HepG2 (cell line): ENCODE results near the gene SSR2. TPM values are rescaled to one million over a fixed set of nuclear protein-coding genes. Genes with fewer than 3 reads are reported as not detected.

ENCODE experiments used
- ATAC-seq: fragments of 200-7000 bp; cut with Tn5 transposase; 3 replicates; pipeline ENCODE4 v1.9.1; 2020; ENCODE audit warnings: mild to moderate bottlenecking, moderate library complexity
- BruUV-seq: library from RNA; stranded (reverse); fragments of 400-500 nt; replicated peaks from 2 replicates; lab custom pipeline; 2021; lab: Mats Ljungman, UMichigan
- CTCF ChIA-PET: fragments of 300-600 bp; formaldehyde crosslinking; extraction: SDS; loops from one replicate; lab custom pipeline; 2021; ENCODE audit warnings: low total read pairs, inconsistent platforms, low intra/inter-chr PET ratio; lab: Yijun Ruan, JAX
- POLR2A ChIA-PET: fragments of 350-600 bp; sonication (Branson Sonifier 250); formaldehyde crosslinking; loops from one replicate; lab custom pipeline; 2020; ENCODE audit warnings: antibody characterized with exemption, inconsistent platforms; lab: Yijun Ruan, JAX
- DNase-seq: peaks from one replicate; pipeline ENCODE4 v3.0.0-alpha.2; 2015; ENCODE audit warnings: low spot score
- FAIRE-seq: peaks from 3 replicates; lab custom pipeline; 2011; peaks lifted over from hg19 to GRCh38; lab: Jason Lieb, UNC
- H2AFZ ChIP-seq: one replicate; pipeline ENCODE4 v1.6.1; 2011; ENCODE audit warnings: low read length, inconsistent platforms
- H3K27ac ChIP-seq: fragments of 300-600 bp; 3 replicates; pipeline ENCODE4 v1.8.0; 2011; ENCODE audit warnings: mixed run types, mild to moderate bottlenecking, mixed read lengths, low read length, inconsistent platforms; ENCODE audit not compliant: insufficient read depth; ENCODE audit errors: extremely low read length
- H3K27me3 ChIP-seq, 2 experiments: fragments of 200-600 bp in 1 of 2; 2 replicates in 1 of 2; 3 replicates in 1 of 2; pipeline versions ENCODE4 v1.6.0 to v1.8.0; 2011; ENCODE audit warnings: low read length in 2 of 2, mild to moderate bottlenecking in 2 of 2, moderate library complexity in 2 of 2, inconsistent platforms in 1 of 2; ENCODE audit not compliant: insufficient read depth in 2 of 2, control insufficient read depth in 1 of 2
- H3K36me3 ChIP-seq, 2 experiments: fragments of 200-600 bp in 1 of 2; replicated peaks in 1 of 2; 2 replicates in 1 of 2; 3 replicates in 1 of 2; pipeline versions ENCODE4 v1.5.1 to v1.8.0; 2011; ENCODE audit warnings: low read length in 2 of 2, inconsistent platforms in 1 of 2; ENCODE audit not compliant: insufficient read depth in 2 of 2, control insufficient read depth in 1 of 2
- H3K4me1 ChIP-seq: 2 replicates; pipeline ENCODE4 v1.5.1; 2012; ENCODE audit warnings: low read length, inconsistent platforms; ENCODE audit not compliant: insufficient read depth
- H3K4me2 ChIP-seq: 2 replicates; pipeline ENCODE4 v1.6.0; 2011; ENCODE audit warnings: low read depth, low read length, inconsistent platforms
- H3K4me3 ChIP-seq, 3 experiments: fragments of 200-600 bp in 1 of 3; sonication (generic), shearing (Covaris generic) in 1 of 3; replicated peaks in 1 of 3; 2 replicates each; pipeline ENCODE4 v1.5.1; 2011 to 2016; ENCODE audit warnings: low read length in 3 of 3, inconsistent platforms in 2 of 3, low read depth in 2 of 3, mild to moderate bottlenecking in 2 of 3, control low read depth in 1 of 3, mixed read lengths in 1 of 3; ENCODE audit not compliant: insufficient read depth in 1 of 3
- H3K79me2 ChIP-seq: one replicate; pipeline ENCODE4 v1.6.1; 2011; ENCODE audit warnings: low read length, inconsistent platforms; ENCODE audit not compliant: insufficient read depth
- H3K9ac ChIP-seq: 2 replicates; pipeline ENCODE4 v1.6.0; 2011; ENCODE audit warnings: mild to moderate bottlenecking, low read depth, low read length, inconsistent platforms; ENCODE audit not compliant: insufficient read depth
- H3K9me3 ChIP-seq: 2 replicates; pipeline ENCODE4 v1.5.1; 2012; ENCODE audit warnings: mild to moderate bottlenecking, low read length
- H4K20me1 ChIP-seq: 2 replicates; pipeline ENCODE4 v1.6.0; 2011; ENCODE audit warnings: inconsistent platforms, mild to moderate bottlenecking, low read length, moderate library complexity; ENCODE audit not compliant: insufficient read depth
- ARID2 ChIP-seq: sonication (generic); formaldehyde crosslinking; IDR thresholded peaks from 2 replicates; pipeline ENCODE4 v1.8.1; 2022; ENCODE audit warnings: mild to moderate bottlenecking, missing genetic modification reagents, borderline replicate concordance
- BORCS8-MEF2B ChIP-seq: sonication (generic); formaldehyde crosslinking; IDR thresholded peaks from 2 replicates; pipeline ENCODE4 v1.8.0; 2022; ENCODE audit warnings: mild to moderate bottlenecking, missing genetic modification reagents
- CHD4 ChIP-seq: fragments of 200-600 bp; sonication (generic); IDR thresholded peaks from 2 replicates; pipeline ENCODE4 v1.7.0; 2017; ENCODE audit warnings: mild to moderate bottlenecking, low read length, borderline replicate concordance
- EP300 ChIP-seq, 3 experiments: sonication (generic) in 1 of 3; formaldehyde crosslinking in 1 of 3; IDR thresholded peaks; 2 replicates each; pipeline versions ENCODE4 v1.5.1 to v1.6.1; 2011 to 2020; ENCODE audit warnings: low read depth in 2 of 3, low read length in 2 of 3, borderline replicate concordance in 1 of 3, improper control_type of control experiment in 1 of 3, mild to moderate bottlenecking in 1 of 3, missing genetic modification reagents in 1 of 3, moderate library complexity in 1 of 3
- FOSL2 ChIP-seq: sonication (generic); formaldehyde crosslinking; IDR thresholded peaks from 2 replicates; pipeline ENCODE4 v1.4.0; 2020; ENCODE audit warnings: missing genetic modification reagents
- KLF6 ChIP-seq: IDR thresholded peaks from 2 replicates; pipeline ENCODE4 v1.8.0; 2016; ENCODE audit warnings: missing biosample characterization, missing genetic modification reagents
- MAX ChIP-seq: IDR thresholded peaks from 2 replicates; pipeline ENCODE4 v1.6.1; 2012; ENCODE audit warnings: inconsistent platforms
- MYC ChIP-seq: sonication (generic); formaldehyde crosslinking; IDR thresholded peaks from 2 replicates; pipeline ENCODE4 v1.9.0; 2021; ENCODE audit warnings: missing genetic modification reagents, borderline replicate concordance
- NFRKB ChIP-seq: fragments of 450-650 bp; IDR thresholded peaks from 2 replicates; pipeline ENCODE4 v1.6.1; 2017
- SAP130 ChIP-seq: IDR thresholded peaks from 2 replicates; pipeline ENCODE4 v1.6.1; 2016; ENCODE audit warnings: low read depth
- TFAP4 ChIP-seq: sonication (generic); IDR thresholded peaks from 2 replicates; pipeline ENCODE4 v1.6.1; 2016; ENCODE audit warnings: low read depth, borderline replicate concordance
- THRA ChIP-seq: sonication (generic); formaldehyde crosslinking; IDR thresholded peaks from 2 replicates; pipeline ENCODE4 v1.4.0; 2020; ENCODE audit warnings: missing genetic modification reagents, borderline replicate concordance
- ZBTB3 ChIP-seq: sonication (generic); formaldehyde crosslinking; IDR thresholded peaks from 2 replicates; pipeline ENCODE4 v1.4.0; 2020; ENCODE audit warnings: low read depth, mild to moderate bottlenecking, moderate library complexity, missing genetic modification reagents, borderline replicate concordance
- ZNF230 ChIP-seq: sonication (generic); formaldehyde crosslinking; IDR thresholded peaks from 2 replicates; pipeline ENCODE4 v1.4.0; 2020; ENCODE audit warnings: mild to moderate bottlenecking, missing genetic modification reagents
- ZNF234 ChIP-seq: sonication (generic); formaldehyde crosslinking; conservative IDR thresholded peaks from 2 replicates; pipeline ENCODE4 v1.5.1; 2020; ENCODE audit warnings: mild to moderate bottlenecking, missing genetic modification reagents
- ZNF484 ChIP-seq: sonication (generic); formaldehyde crosslinking; IDR thresholded peaks from 2 replicates; pipeline ENCODE4 v1.5.1; 2020; ENCODE audit warnings: mild to moderate bottlenecking, low read depth, missing genetic modification reagents, borderline replicate concordance
- ZNF513 ChIP-seq: sonication (generic); formaldehyde crosslinking; conservative IDR thresholded peaks from 2 replicates; pipeline ENCODE4 v1.5.0; 2020; ENCODE audit warnings: missing genetic modification reagents
- ZNF570 ChIP-seq: sonication (generic); formaldehyde crosslinking; IDR thresholded peaks from 2 replicates; pipeline ENCODE4 v1.4.0; 2020; ENCODE audit warnings: mild to moderate bottlenecking, missing genetic modification reagents, borderline replicate concordance
- WGBS: methylation state at CpG from one replicate; pipeline ENCODE4 v1.1.6; 2017; ENCODE audit warnings: low lambda C conversion rate; 5-methylcytosine and 5-hydroxymethylcytosine counted together
- in situ Hi-C: cut with HindIII; loops from 2 replicates; pipeline ENCODE4 v1.10.0; 2017; ENCODE audit warnings: low pct_unique_long_range_greater_than_20kb; ENCODE audit not compliant: extremely low pct_ligation_motif_present
- intact Hi-C: fragments of 100-400 bp; cut with micrococcal nuclease; formaldehyde crosslinking; loops from one replicate; pipeline ENCODE4 v1.10.0; 2022; ENCODE audit not compliant: unreplicated experiment
- polyA plus RNA-seq, 8 experiments: library from polyadenylated mRNA; depleted of rRNA in 3 of 8; stranded (reverse) in 7 of 8; unstranded in 1 of 8; fragments of >200 nt; fragmentation: Illumina TruSeq in 4 of 8; extraction: Trizol in 4 of 8; gene quantifications; 2 replicates each; pipeline versions ENCODE4 v1.2.1 to v1.2.3, GENCODE V29; 2011 to 2016; ENCODE audit warnings: low read depth in 4 of 8, missing spikeins in 1 of 8, mixed read lengths in 1 of 8; ENCODE audit not compliant: insufficient read depth in 1 of 8
- total RNA-seq, 5 experiments: library from RNA; depleted of rRNA; stranded (reverse); fragments of >200 nt; fragmentation: Illumina TruSeq; extraction: Trizol; gene quantifications; 2 replicates each; pipeline ENCODE4 v1.2.3, GENCODE V29; 2016; ENCODE audit warnings: low read depth in 1 of 5

The SSR2 gene
- total and polyA plus RNA-seq, 2 of the 13 experiments (the other 11 are each of a cell fraction or from before 2014, with no cell fraction given) = 284 to 461 TPM

GRCh38 chr1:155970531-155971167, 50.1 kb downstream of the SSR2 start:
- H3K9ac ChIP-seq = no peak overlapping the region
- H3K4me2 ChIP-seq = no peak overlapping the region
- no peak overlapping the region for H3K4me3 ChIP-seq
- H4K20me1 ChIP-seq = peaks cover 2% of the 10 kb centered on the region; the same call in 1 of the 2 replicates
- H3K27me3 ChIP-seq = no peaks in the 10 kb centered on the region
- WGBS = 74% methylated on average over 11 of the region's 11 CpGs
- DNase-seq (no peak), ATAC-seq (no peak), FAIRE-seq (no peak)
- H3K79me2 ChIP-seq = peaks cover 51% of the 10 kb centered on the region
- no peaks in the 10 kb centered on the region for H3K9me3 ChIP-seq
- no peak overlapping the region for H2AFZ ChIP-seq
- H3K4me1 ChIP-seq = peaks cover 95% of the 10 kb centered on the region
- ChIA-PET POLR2A (interaction anchor here (1.3 to 5.0 kb wide), 5 partner anchors 7 to 145 kb away, joined by 3 to 64 read pairs (median 17); partner anchors contain the start of gene ARHGEF2), CTCF (no interaction called here)
- H3K36me3 ChIP-seq = peaks cover 16 to 31% of the 10 kb centered on the region in 2 experiments; a peak in 4 of 5 replicates
- in situ Hi-C loops (no loop called here), intact Hi-C loops (no loop called here)
- no peak overlapping the region for H3K27ac ChIP-seq
- no TSS peak for BruUV-seq
- TF ChIP-seq EP300 (IDR thresholded peaks at IDR 0.05; ENCODE audit: low read depth in 2 of 2, low read length in 2 of 2) = no peak
- no peak for TF ChIP-seq EP300 (CRISPR knock-in tag; IDR thresholded peaks at IDR 0.05; ENCODE audit: borderline replicate concordance)
- TF ChIP-seq KLF6 = no peak
- TF ChIP-seq ZNF234 = no peak
- TF ChIP-seq MAX = peak; percentile 39; the same call in 1 of the 2 replicates
- TF ChIP-seq CHD4 = no peak
- no peak for TF ChIP-seq SAP130
- peak; percentile 41; the same call in 1 of the 2 replicates for TF ChIP-seq TFAP4
- no peak for TF ChIP-seq ZNF570
- no peak for TF ChIP-seq ZNF230 (CRISPR knock-in tag)
- no peak for TF ChIP-seq ZNF484 (CRISPR knock-in tag)
- TF ChIP-seq NFRKB = no peak
- peak; percentile 42 for TF ChIP-seq FOSL2 (CRISPR knock-in tag)
- TF ChIP-seq ZBTB3 = no peak
- TF ChIP-seq BORCS8-MEF2B (CRISPR knock-in tag) = no peak
- no peak for TF ChIP-seq THRA (CRISPR knock-in tag)
- TF ChIP-seq ZNF513 (CRISPR knock-in tag) = no peak
- no peak for TF ChIP-seq ARID2
- TF ChIP-seq MYC = peak; percentile 42; the same call in 1 of the 2 replicates
